ENCODE results near the gene PITX1.

GRCh38 chr5:135081240-135081639 is 47.2 kb upstream of the PITX1 start:
- TF ChIP-seq, protein P1, sequence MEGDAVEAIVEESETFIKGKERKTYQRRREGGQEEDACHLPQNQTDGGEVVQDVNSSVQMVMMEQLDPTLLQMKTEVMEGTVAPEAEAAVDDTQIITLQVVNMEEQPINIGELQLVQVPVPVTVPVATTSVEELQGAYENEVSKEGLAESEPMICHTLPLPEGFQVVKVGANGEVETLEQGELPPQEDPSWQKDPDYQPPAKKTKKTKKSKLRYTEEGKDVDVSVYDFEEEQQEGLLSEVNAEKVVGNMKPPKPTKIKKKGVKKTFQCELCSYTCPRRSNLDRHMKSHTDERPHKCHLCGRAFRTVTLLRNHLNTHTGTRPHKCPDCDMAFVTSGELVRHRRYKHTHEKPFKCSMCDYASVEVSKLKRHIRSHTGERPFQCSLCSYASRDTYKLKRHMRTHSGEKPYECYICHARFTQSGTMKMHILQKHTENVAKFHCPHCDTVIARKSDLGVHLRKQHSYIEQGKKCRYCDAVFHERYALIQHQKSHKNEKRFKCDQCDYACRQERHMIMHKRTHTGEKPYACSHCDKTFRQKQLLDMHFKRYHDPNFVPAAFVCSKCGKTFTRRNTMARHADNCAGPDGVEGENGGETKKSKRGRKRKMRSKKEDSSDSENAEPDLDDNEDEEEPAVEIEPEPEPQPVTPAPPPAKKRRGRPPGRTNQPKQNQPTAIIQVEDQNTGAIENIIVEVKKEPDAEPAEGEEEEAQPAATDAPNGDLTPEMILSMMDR (IDR thresholded peaks at IDR 0.05; ENCODE audit: low read depth, low read length): no peak
- TF ChIP-seq EZH2phosphoT487 (IDR thresholded peaks at IDR 0.05; ENCODE audit: low read depth): no peak
